GM18505 (cell line): ENCODE results near the gene C5orf63.
A peak's percentile ranks its signal among the peaks of the same experiment; 100 is the strongest.
"Not testable (repeated sequence)": the region's sequence is repeated elsewhere in the genome, so short reads cannot be mapped to it uniquely, and the experiment has no call there.

Source experiments
- ATAC-seq: cut with Tn5 transposase; IDR thresholded peaks from one replicate; pipeline ENCODE4 v1.9.1; 2021; ENCODE audit not compliant: unreplicated experiment
- POLR2A ChIP-seq: IDR thresholded peaks from 4 replicates; pipeline ENCODE4 v1.6.1; 2011; ENCODE audit warnings: borderline replicate concordance; ENCODE audit not compliant: insufficient read depth, insufficient read length; ENCODE audit errors: extremely low read depth

Gene C5orf63

DNA sequence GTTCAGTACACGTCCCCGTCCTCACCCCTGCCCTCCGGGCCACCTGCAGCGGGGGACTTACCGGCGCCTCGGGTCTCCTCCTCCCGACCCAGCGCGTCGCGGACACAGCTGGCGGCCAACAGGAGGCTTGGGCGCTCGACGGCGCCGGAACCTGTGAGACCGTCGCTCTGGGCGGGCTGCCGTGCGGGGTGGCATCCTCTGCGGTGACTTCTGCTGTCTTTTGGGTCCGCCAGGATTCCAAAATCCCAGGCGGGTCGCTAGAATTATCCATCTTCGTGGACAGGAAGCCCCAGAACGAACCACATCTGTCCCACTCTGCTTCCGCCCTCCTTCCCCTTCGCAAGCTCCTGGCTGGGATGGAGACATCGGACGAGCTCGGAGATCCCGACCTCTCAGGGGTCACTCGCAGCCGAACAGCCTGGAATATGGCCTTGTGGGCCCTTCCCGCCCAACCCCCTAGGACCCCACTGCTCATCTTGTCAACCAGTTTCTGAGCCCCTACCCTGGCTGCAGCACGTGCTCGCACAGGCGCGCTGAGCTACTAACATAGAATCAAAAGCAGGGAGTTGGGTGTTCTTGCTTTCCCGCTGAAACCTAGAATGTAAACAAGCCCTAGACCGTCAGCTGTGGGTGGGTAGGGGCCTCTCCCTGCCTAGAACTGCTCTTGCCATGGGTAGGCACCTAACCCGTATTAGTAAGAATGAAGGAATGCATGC lies 42.0 kb downstream of the C5orf63 start:
- ATAC-seq: peak; percentile 13
- no peak for TF ChIP-seq POLR2A

DNA sequence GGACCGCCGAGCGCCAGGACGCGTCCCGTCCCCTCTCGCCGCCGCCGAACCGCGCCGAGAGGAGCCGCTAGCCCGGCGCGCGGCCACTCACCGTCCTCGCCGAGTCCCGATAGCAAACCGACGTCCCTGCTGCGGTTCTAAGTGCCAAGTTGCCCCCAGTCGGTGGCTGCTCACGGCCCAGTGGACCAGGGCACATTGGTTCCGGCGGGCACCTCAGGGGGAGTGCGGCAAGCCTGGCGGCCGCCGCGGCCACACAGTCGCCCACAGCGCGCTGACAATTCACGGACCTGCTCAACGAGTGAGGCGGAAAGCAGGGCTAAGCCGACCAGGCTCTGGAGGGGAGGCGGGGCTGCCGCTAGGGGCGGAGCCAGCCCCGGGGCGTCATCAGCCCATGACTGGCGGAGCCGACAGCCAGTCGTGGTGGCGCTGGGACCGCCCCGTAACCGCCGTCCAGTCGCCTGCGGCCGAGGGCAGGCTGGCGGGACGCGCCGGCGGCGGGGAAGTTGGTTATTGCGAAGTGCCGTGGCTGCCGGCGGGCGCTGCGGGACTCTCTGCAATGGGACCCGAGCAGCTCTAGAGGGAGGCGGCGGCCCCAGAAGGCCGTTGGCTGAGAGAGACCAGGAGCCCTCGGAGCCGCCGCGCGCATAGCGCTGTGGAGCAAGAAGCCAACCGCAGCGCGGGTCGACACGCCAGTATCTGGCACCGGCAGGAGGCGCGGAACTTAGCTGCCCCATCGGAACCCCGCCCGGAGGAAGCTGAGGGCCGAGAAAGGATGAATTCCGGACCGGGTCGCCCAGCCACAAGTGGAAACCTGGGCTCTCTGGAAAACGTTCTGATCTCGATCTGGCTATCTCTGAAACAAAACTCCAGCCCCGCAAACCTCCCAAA lies 42.8 kb downstream of the C5orf63 start, which contains the start of gene MARCHF3:
MARCHF3 (minus strand) TSS at position 300 of the 888 bp plus-strand sequence. CDS start 112,387 bp downstream, outside the sequence.
- peak; percentile 94 for ATAC-seq
- TF ChIP-seq POLR2A: peak; percentile 91

DNA sequence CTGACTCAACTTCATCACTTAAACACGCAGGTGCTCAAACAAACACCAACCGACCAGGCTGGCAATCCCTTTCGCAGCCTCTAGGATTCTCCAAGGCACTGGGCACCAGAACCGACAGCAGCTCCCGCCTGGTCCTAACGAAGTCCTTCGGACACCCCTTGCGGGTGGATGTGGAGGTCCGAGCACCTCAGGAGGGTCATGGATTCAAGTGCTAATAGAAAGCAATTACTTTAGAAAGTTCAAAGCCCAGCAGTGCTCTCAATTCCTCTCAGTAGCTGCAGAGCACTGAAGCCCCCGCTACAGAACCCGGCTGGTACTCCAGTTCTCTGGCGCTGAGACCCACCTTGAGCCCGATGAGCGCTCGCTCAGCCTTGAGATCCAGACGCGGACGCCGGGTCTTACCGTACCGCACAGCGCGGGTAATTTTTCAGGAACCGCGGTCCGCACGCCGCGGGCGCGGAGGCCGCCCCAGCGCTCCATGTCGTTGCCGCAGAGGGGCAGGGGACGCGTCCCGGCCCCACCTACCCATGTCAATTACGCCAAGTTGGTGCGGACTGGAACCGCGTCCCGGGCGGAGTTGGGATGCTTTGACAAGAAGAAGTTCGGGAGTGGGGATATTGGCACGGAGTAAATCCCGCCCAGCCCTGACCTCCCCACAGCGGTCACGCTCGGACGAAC lies 43.6 kb downstream of the C5orf63 start:
- ATAC-seq: peak; percentile 15
- no peak for TF ChIP-seq POLR2A

DNA sequence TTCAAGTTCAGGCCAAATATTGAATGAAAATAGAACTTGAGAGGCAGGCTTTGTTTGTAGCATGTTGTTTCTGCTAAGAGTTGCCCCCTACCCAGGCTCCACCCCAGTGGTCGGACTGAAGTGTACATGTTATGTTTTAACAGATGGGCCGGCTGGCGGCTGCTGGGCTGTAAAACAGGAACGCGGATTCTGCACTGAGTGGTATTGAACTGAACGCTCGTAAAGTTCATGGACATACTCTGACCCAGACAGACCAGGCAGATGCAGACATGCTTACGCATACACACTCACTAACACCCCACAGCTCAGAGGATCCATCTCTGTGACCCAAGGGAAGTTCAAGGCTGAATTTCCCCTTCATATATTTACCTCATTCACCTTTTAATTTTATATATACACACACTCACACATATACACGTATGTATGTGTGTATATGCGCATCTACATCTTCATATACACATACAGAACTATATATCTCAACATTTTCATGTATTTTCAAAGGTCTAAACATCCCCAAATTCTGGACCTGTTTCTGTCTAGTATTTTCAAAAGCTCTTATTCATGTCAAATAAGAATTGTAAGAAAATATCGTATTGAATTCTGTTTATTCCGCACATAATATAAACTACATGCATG lies 44.4 kb downstream of the C5orf63 start:
- no peak for TF ChIP-seq POLR2A
- no peak for ATAC-seq

DNA sequence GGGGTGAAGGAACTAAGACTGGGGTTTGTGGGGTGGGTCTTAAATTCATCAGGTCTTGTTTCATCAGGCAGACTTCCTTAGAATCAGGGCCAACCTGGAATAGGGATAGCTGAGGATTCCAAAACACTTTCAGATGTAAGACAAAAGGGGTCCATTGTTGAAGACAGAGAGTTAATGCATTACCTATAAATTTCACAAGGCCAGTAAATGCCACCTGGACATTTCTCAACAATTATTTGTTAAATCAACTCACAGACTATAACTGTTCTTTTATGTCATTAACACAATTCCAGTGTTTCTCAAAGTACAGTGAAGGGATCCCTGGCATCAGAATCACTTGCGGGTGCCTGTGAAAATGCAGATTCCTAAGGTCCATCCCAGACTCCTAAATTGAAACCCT lies 45.8 kb downstream of the C5orf63 start:
- TF ChIP-seq POLR2A: no peak
- no peak for ATAC-seq

DNA sequence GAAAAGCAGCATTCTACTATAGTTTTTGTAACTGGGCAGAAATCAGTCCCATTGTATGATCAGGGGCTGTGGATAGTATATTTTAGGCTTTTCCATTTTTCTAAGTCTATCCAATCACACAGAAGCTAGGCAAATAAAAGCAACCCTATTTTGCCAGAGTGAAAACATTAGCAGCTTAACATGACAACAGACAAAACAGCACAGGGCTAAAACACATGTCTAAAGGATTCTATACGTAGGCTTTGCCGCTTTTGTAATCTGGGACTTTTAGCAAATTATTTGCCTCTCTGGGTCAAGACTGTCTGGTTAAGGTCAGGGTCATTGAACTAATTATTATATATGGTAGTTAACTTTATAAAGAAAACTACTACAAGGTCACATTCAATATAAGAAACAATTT lies 47.1 kb downstream of the C5orf63 start:
- no peak for TF ChIP-seq POLR2A
- ATAC-seq: no peak

DNA sequence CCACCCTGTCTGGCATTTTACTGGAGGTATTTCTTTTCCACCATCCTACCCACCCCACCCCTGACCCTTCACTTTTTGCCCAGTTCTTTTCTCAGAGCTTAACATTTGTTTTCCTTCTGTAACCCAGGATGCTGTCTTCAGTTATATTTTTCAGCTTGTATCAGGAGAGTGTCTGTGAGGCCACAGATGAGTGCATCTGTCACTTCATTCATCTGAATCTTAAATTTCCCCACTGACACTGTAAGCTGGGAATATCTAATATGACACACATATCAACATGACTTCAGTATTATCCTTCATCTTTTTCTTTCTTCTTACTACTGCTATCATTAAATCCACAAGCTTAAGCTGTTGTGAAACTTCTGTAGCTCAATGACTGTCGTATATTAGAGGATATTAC lies 47.8 kb downstream of the C5orf63 start:
- ATAC-seq: no peak

DNA sequence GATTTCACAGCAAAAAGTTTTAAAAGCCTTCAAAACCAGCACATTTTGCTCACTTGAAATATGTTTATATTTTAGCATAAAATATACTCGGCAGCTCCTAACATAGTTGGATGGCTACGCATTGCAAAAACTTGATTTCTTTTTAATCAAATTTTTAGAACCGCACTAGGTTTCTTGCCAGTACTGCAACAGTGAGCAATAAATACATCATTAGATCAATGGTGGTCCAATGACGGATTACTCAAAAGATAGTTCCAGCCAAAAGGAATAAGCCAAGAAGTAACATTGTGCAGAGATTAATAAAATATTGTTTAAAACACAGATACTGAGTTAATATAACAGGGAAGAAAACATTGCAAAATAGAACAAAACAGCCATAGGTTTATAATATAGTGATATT lies 48.5 kb downstream of the C5orf63 start:
- no peak for ATAC-seq
- TF ChIP-seq POLR2A: no peak

More for the DNA sequence above, 47.8 kb downstream of the C5orf63 start:
- no peak for TF ChIP-seq POLR2A

DNA sequence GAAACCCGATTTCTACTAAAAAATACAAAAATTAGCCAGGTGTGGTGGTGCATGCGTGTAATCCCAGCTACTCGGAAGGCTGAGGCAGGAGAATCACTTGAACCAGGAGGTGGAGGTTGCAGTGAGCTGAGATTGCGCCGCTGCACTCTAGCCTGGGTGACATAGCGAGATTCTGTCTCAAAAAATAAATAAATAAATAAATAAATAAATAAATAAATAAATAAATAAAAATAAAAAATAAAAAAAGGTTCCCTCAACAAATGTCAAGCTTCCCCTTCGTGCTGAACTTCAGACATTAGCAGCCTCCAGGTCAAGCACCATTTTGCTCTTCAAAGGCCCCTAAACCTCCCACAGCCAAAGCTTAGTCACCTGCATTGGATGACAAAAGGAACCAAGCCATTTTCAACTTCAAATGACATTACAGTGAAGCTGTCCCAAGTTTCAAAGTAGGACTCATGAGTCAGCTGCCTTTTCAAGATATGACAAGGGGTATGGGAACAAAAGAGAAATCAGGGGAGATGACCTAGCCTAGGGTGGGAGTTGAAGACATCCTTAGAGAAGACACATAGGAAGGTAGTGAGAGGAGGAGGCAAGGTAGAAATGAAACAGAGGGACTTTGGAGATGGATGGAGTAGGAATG lies 49.6 kb downstream of the C5orf63 start:
- not testable (repeated sequence) for ATAC-seq

DNA sequence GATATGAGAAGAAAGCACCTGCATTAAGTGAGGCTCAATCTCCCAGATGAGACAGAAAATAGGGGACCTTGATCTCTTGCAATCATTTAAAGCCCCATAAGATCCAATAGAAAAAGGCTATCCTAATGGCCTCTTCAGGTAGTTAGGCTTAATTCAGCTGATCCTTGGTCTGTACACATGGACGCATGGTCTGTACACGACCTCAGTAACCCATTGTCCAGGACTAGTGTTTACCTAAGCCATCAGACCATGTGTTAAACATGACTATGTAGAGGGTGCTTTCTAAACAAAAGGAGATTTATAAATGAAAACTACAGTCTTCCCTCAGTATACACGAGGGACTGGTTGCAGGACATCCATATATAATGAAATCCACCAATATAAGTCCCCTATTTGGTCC lies 50.5 kb downstream of the C5orf63 start:
- TF ChIP-seq POLR2A: no peak
- no peak for ATAC-seq

DNA sequence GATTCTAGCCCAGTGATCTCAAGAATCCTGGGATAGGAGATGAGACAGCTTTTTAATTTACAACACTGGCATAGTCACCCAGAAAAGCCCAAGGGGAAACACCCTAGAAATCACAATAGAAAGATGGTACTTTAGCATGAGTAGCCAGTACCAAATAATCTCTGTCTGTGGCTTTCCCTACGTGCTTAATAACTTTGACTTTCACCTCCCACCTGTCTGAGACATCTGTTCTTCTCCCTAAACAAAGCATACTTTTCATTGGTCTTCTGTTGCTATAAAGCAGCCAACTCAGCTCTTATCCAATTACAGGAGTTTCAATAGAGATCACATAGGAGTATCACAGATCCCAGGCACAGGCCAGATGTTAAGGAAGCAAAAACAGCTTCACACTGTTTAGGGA lies 53.4 kb downstream of the C5orf63 start:
- no peak for TF ChIP-seq POLR2A
- no peak for ATAC-seq

DNA sequence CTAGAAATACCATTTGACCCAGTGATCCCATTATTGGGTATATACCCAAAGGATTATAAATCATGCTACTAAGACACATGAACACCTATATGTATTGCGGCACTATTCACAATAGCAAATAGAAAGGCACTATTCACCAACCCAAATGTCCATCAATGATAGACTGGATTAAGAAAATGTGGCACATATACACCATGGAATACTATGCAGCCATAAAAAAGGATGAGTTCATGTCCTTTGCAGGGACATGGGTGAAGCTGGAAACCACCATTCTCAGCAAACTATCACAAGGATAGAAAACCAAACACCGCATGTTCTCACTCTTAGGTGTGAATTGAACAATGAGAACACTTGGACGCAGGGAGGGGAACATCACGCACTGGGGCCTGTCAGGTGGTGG lies 56.6 kb downstream of the C5orf63 start:
- not testable (repeated sequence) for ATAC-seq

DNA sequence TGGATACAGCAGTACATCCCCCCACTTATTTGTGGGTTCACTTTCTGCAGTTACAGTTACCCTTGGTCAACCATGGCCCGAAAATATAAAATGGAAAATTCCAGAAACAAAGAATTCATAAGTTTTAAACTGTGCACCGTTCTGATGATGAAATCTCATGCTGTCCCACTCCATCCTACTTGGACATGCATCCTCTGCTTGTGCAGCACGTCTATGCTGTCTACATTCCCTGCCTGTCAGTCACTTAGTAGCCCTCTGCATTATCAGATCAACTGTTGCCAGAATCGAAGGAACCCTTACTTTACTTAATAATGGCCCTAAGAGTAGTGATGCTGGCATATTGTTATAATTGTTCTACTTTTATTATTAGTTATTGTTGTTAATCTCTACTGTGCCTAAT lies 57.6 kb downstream of the C5orf63 start:
- no peak for ATAC-seq
- no peak for TF ChIP-seq POLR2A
